ENCODE measurements around the gene KIT. TPM values are rescaled to one million over a fixed set of nuclear protein-coding genes. Genes with fewer than 3 reads are reported as not detected.

KIT gene
- total RNA-seq, 1 donor from 2014 or later, result 19.5 TPM

DNA sequence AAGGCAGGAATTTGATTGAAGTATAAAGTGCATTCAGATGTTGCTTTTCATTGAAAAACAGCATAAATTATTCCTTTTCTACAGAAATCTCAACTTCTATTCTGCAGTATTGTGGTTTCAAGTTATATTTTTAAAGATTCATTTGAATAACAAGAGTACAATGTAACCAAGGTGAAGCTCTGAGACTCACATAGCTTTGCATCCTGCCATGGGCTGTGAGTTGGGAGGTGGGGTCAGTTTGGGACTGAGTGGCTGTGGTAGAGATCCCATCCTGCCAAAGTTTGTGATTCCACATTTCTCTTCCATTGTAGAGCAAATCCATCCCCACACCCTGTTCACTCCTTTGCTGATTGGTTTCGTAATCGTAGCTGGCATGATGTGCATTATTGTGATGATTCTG, 69.2 kb downstream of the KIT start:
- Mint-ChIP-seq H3K27me3 (no peaks in the 10 kb centered on the region), H3K36me3 (peaks cover 3% of the 10 kb centered on the region), H3K4me3 (no peak overlapping the region), H3K9me3 (no peaks in the 10 kb centered on the region), H3K27ac (no peak overlapping the region), H3K4me1 (ENCODE audit: unreplicated experiment) (no peaks in the 10 kb centered on the region)
- no peak for TF ChIP-seq CTCF (conservative IDR thresholded peaks at IDR 0.05)
- no peak for DNase-seq (ENCODE audit: extremely low spot score, unreplicated experiment)

DNA sequence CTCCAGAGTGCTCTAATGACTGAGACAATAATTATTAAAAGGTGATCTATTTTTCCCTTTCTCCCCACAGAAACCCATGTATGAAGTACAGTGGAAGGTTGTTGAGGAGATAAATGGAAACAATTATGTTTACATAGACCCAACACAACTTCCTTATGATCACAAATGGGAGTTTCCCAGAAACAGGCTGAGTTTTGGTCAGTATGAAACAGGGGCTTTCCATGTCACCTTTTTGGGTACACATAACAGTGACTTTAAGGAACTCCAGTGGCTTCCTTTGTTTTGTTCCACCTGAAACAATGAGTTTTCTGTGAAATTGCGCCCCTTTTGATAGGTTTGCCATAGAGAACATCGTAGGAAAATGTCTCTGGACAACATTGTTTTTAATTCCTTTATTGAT, 69.6 kb downstream of the KIT start:
- no peak for TF ChIP-seq CTCF (conservative IDR thresholded peaks at IDR 0.05)
- no peaks in the 10 kb centered on the region for H3K4me1 Mint-ChIP-seq (ENCODE audit: unreplicated experiment)
- no peak overlapping the region for H3K4me3 Mint-ChIP-seq
- DNase-seq (ENCODE audit: extremely low spot score, unreplicated experiment), result no peak
- no peaks in the 10 kb centered on the region for H3K27me3 Mint-ChIP-seq
- H3K36me3 Mint-ChIP-seq, result peaks cover 6% of the 10 kb centered on the region
- H3K27ac Mint-ChIP-seq, result no peak overlapping the region
- no peaks in the 10 kb centered on the region for H3K9me3 Mint-ChIP-seq

DNA sequence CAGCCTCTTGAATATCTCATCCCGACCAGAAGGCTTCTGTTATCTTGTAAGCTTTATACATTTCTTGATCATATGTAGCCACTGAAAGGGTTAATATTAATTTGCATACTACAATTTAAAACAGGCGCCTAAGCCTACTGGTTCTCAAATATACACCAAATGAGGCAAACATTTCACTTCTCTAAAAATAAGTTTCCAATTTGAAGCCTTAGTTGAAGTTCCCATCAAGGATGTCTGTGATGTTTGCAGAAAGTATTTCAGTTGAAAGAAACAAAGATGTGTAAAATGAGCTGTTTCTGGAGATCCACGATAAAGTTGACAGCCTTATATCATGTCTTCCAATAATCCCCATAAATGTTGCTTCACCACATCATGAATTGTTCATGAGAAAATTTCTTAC, 70.6 kb downstream of the KIT start:
- Mint-ChIP-seq H3K27ac (no peak overlapping the region), H3K27me3 (no peaks in the 10 kb centered on the region), H3K9me3 (no peaks in the 10 kb centered on the region), H3K4me1 (ENCODE audit: unreplicated experiment) (no peaks in the 10 kb centered on the region), H3K4me3 (no peak overlapping the region), H3K36me3 (peaks cover 8% of the 10 kb centered on the region)
- no peak for DNase-seq (ENCODE audit: extremely low spot score, unreplicated experiment)
- TF ChIP-seq CTCF (conservative IDR thresholded peaks at IDR 0.05), result no peak

DNA sequence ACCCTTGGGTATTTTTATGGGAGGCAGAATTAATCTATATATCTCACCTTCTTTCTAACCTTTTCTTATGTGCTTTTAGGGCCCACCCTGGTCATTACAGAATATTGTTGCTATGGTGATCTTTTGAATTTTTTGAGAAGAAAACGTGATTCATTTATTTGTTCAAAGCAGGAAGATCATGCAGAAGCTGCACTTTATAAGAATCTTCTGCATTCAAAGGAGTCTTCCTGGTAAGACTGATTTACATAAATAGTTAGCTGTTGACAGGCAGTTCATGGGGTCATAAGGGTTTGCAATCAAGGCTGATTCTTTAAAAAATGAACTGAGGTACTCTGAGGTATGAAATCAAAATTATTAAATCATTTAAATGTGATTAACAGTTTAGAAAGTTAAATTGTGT, 71.5 kb downstream of the KIT start:
- no peak overlapping the region for H3K4me3 Mint-ChIP-seq
- H3K9me3 Mint-ChIP-seq, result no peaks in the 10 kb centered on the region
- DNase-seq (ENCODE audit: extremely low spot score, unreplicated experiment), result no peak
- H3K27ac Mint-ChIP-seq, result no peak overlapping the region
- H3K27me3 Mint-ChIP-seq, result no peaks in the 10 kb centered on the region
- peaks cover 8% of the 10 kb centered on the region for H3K36me3 Mint-ChIP-seq
- no peaks in the 10 kb centered on the region for H3K4me1 Mint-ChIP-seq (ENCODE audit: unreplicated experiment)
- TF ChIP-seq CTCF (conservative IDR thresholded peaks at IDR 0.05), result no peak

DNA sequence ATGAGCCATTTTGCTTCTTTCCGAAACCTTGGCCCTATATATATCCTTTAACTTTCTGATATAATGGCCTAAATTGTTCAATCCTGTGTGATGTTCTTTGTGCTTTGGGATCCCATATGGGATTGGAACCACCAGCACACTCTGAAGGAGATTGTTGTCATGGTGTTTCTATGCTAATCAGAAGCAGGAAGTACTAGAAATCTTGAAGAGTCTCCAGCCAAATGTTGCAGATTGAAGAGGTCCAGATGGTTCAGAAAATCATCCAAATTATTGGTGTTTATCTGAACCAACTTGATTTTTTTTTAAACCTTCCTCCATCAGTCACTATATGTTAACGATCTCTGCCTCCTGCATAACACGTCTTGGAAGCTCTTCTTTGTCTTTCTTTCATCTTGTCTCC, 72.8 kb downstream of the KIT start:
- Mint-ChIP-seq H3K9me3 (no peaks in the 10 kb centered on the region), H3K27me3 (no peaks in the 10 kb centered on the region), H3K36me3 (peaks cover 8% of the 10 kb centered on the region), H3K27ac (no peak overlapping the region), H3K4me3 (no peak overlapping the region), H3K4me1 (ENCODE audit: unreplicated experiment) (no peaks in the 10 kb centered on the region)
- no peak for TF ChIP-seq CTCF (conservative IDR thresholded peaks at IDR 0.05)
- DNase-seq (ENCODE audit: extremely low spot score, unreplicated experiment), result no peak

GRCh38 chr4:54731552-54731951, 73.8 kb downstream of the KIT start:
- Mint-ChIP-seq H3K27ac (no peak overlapping the region), H3K36me3 (peaks cover 12% of the 10 kb centered on the region), H3K4me3 (no peak overlapping the region), H3K27me3 (no peaks in the 10 kb centered on the region), H3K9me3 (no peaks in the 10 kb centered on the region), H3K4me1 (ENCODE audit: unreplicated experiment) (no peaks in the 10 kb centered on the region)
- TF ChIP-seq CTCF (conservative IDR thresholded peaks at IDR 0.05), result no peak
- DNase-seq (ENCODE audit: extremely low spot score, unreplicated experiment), result no peak

All from type B pancreatic cell (in vitro differentiated cells).